ENCODE results near the gene PIK3C2G.

The PIK3C2G gene

DNA sequence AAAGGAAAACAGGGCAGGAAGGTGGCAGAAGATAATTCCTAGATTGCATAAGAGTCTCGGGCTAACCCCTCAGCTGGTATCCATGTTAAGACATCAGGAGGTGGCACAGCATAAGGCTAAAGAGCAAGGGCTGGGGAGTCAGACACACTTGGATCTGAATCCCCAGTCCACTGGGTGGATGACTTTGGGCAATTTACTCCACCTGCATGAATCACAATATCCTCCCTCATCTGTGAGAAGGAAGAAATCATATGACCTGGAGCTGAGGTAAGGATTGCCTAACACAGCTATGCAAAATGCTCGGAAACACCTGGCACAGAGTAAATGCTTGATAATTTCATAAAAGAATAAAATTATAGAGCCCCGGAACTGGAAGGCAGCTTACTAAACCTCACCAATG is 217.9 kb downstream of the PIK3C2G start:
- H3K27ac ChIP-seq (ENCODE audit: low read depth, low read length): no peak overlapping the region
- H3F3A ChIP-seq (ENCODE audit: control insufficient read depth, insufficient read depth): no peaks in the 10 kb centered on the region
- no peak overlapping the region for H3K4me2 ChIP-seq (ENCODE audit: low read length)
- H3K79me2 ChIP-seq (ENCODE audit: control insufficient read depth, low read length): no peaks in the 10 kb centered on the region
- no peak for TF ChIP-seq EZH2phosphoT487 (IDR thresholded peaks at IDR 0.05; ENCODE audit: borderline replicate concordance, low read length)
- TF ChIP-seq, protein P1, sequence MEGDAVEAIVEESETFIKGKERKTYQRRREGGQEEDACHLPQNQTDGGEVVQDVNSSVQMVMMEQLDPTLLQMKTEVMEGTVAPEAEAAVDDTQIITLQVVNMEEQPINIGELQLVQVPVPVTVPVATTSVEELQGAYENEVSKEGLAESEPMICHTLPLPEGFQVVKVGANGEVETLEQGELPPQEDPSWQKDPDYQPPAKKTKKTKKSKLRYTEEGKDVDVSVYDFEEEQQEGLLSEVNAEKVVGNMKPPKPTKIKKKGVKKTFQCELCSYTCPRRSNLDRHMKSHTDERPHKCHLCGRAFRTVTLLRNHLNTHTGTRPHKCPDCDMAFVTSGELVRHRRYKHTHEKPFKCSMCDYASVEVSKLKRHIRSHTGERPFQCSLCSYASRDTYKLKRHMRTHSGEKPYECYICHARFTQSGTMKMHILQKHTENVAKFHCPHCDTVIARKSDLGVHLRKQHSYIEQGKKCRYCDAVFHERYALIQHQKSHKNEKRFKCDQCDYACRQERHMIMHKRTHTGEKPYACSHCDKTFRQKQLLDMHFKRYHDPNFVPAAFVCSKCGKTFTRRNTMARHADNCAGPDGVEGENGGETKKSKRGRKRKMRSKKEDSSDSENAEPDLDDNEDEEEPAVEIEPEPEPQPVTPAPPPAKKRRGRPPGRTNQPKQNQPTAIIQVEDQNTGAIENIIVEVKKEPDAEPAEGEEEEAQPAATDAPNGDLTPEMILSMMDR (IDR thresholded peaks at IDR 0.05; ENCODE audit: low read depth, low read length, poor library complexity, severe bottlenecking): no peak
- H3K4me1 ChIP-seq (ENCODE audit: control insufficient read depth, low read length): no peaks in the 10 kb centered on the region
- H4K20me1 ChIP-seq (ENCODE audit: control insufficient read depth, insufficient read depth, low read depth, low read length): no peaks in the 10 kb centered on the region
- no peaks in the 10 kb centered on the region; the same call in 1 of the 2 replicates for H3K9me2 ChIP-seq (replicated peaks; ENCODE audit: control insufficient read depth, low read length)
- H3K9me3 ChIP-seq (ENCODE audit: control insufficient read depth, insufficient read depth, low read length): no peaks in the 10 kb centered on the region
- H3K4me3 ChIP-seq (ENCODE audit: low read length): no peak overlapping the region
- no peaks in the 10 kb centered on the region for H3K27me3 ChIP-seq (ENCODE audit: control insufficient read depth, low read length)
- no peaks in the 10 kb centered on the region for H3K36me3 ChIP-seq (ENCODE audit: control insufficient read depth, low read length)

DNA sequence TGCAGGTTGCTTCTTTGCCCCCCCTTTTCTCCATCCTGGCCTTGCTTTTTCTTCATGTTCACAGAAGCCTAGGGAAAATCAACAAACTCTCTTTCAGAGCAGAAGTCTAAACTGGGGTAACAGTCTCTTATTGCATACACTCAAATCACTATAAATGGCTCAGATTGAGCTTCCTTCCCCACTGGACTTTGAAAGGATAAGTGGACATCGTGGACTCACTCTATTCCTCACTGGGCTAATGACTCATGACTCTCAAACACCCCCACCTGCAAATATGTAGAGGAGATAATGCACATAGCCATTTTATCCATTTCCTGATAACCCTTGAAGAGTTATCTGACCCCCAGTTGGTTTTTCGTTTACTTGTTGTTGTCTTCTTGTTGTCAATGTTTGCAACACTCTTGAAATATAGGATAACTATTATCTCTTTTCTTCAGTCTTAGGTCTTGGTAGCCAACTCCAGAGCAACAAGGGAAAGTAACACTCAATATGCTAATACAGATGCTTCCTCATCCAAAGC is 221.3 kb downstream of the PIK3C2G start:
- Histone ChIP-seq H3F3A (ENCODE audit: control insufficient read depth, insufficient read depth) (no peaks in the 10 kb centered on the region), H3K79me2 (ENCODE audit: control insufficient read depth, low read length) (no peaks in the 10 kb centered on the region), H3K9me2 (replicated peaks; ENCODE audit: control insufficient read depth, low read length) (no peaks in the 10 kb centered on the region), H3K4me1 (ENCODE audit: control insufficient read depth, low read length) (no peaks in the 10 kb centered on the region), H3K4me3 (ENCODE audit: low read length) (no peak overlapping the region), H3K27me3 (ENCODE audit: control insufficient read depth, low read length) (no peaks in the 10 kb centered on the region), H3K27ac (ENCODE audit: low read depth, low read length) (no peak overlapping the region), H3K9me3 (ENCODE audit: control insufficient read depth, insufficient read depth, low read length) (no peaks in the 10 kb centered on the region), H3K4me2 (ENCODE audit: low read length) (no peak overlapping the region), H4K20me1 (ENCODE audit: control insufficient read depth, insufficient read depth, low read depth, low read length) (no peaks in the 10 kb centered on the region), H3K36me3 (ENCODE audit: control insufficient read depth, low read length) (no peaks in the 10 kb centered on the region)
- TF ChIP-seq EZH2phosphoT487 (IDR thresholded peaks at IDR 0.05; ENCODE audit: borderline replicate concordance, low read length): no peak
- TF ChIP-seq, protein P1 (IDR thresholded peaks at IDR 0.05; ENCODE audit: low read depth, low read length, poor library complexity, severe bottlenecking): no peak

- Histone ChIP-seq H3K9me3 (ENCODE audit: control insufficient read depth, insufficient read depth, low read length) (no peaks in the 10 kb centered on the region), H3K27ac (ENCODE audit: low read depth, low read length) (no peak overlapping the region), H4K20me1 (ENCODE audit: control insufficient read depth, insufficient read depth, low read depth, low read length) (no peaks in the 10 kb centered on the region), H3K4me1 (ENCODE audit: control insufficient read depth, low read length) (no peaks in the 10 kb centered on the region), H3K79me2 (ENCODE audit: control insufficient read depth, low read length) (no peaks in the 10 kb centered on the region), H3K4me3 (ENCODE audit: low read length) (no peak overlapping the region), H3K36me3 (ENCODE audit: control insufficient read depth, low read length) (no peaks in the 10 kb centered on the region), H3K9me2 (replicated peaks; ENCODE audit: control insufficient read depth, low read length) (no peaks in the 10 kb centered on the region), H3K27me3 (ENCODE audit: control insufficient read depth, low read length) (no peaks in the 10 kb centered on the region), H3K4me2 (ENCODE audit: low read length) (no peak overlapping the region), H3F3A (ENCODE audit: control insufficient read depth, insufficient read depth) (no peaks in the 10 kb centered on the region)
- TF ChIP-seq, protein P1 (IDR thresholded peaks at IDR 0.05; ENCODE audit: low read depth, low read length, poor library complexity, severe bottlenecking): no peak
- no peak for TF ChIP-seq EZH2phosphoT487 (IDR thresholded peaks at IDR 0.05; ENCODE audit: borderline replicate concordance, low read length)
Measured at GRCh38 chr12:18483698-18484325, 222.5 kb downstream of the PIK3C2G start.
